IPS DF 4.7 (cell line): Measurements from ENCODE around the gene HCK.
"Not testable (repeated sequence)": the region's sequence is repeated elsewhere in the genome, so short reads cannot be mapped to it uniquely, and the experiment has no call there.

Source experiments
- DNase-seq: peaks from one replicate; pipeline ENCODE4 v3.0.0-alpha.2; 2013; ENCODE audit warnings: low spot score; ENCODE audit errors: extremely low read depth

The HCK gene

DNA sequence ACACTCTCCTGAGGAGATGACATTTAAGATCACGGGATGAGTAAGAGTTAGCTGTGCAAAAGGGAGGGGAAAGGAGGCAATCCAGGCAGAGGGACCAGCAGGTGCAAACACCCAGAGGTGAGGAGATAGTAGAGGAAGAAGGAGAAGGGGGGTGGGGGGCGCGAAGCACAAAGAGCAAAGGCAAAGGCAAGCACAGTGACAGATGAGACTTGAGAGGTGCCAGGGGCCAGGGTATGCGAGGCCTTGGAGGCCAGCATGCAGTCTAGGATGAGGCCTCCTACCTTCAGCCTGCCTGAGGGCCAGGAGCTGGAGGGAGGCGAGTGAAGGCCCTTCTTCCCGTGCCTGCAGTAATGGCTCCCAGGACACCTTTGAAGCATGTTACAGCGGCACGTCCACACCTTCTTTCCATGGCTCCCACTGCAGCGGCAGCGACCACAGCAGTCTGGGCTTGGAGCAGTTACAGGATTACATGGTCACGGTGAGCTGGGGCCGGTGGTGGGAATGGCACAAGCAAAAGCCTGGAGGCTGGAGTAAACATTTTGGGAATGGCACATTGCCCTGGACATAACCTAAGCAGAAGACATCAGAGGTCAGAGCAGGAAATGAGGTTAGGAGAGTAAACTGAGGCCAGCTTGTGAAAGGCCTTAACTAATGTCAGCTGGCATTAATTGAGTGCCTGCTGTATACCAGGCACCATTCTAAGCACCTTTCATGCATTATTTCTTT, 23.2 kb upstream of the HCK start:
- no peak for DNase-seq

DNA sequence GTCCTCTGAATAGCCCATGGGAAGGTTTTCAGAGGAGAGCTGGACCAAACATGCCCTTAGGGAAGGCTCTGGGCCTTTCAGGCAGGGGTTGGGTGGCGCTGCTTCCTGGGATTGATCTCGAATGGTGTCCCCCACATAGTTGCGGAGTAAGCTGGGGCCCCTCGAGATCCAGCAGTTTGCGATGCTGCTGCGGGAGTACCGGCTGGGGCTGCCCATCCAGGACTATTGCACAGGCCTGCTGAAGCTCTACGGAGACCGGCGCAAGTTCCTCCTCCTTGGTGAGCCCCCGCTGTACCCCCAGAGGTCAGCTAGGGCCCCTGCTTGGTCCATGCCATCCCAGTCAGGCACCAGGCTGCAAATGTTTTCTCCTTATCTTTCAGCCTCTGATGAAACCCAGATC, 22.5 kb upstream of the HCK start:
- no peak for DNase-seq

DNA sequence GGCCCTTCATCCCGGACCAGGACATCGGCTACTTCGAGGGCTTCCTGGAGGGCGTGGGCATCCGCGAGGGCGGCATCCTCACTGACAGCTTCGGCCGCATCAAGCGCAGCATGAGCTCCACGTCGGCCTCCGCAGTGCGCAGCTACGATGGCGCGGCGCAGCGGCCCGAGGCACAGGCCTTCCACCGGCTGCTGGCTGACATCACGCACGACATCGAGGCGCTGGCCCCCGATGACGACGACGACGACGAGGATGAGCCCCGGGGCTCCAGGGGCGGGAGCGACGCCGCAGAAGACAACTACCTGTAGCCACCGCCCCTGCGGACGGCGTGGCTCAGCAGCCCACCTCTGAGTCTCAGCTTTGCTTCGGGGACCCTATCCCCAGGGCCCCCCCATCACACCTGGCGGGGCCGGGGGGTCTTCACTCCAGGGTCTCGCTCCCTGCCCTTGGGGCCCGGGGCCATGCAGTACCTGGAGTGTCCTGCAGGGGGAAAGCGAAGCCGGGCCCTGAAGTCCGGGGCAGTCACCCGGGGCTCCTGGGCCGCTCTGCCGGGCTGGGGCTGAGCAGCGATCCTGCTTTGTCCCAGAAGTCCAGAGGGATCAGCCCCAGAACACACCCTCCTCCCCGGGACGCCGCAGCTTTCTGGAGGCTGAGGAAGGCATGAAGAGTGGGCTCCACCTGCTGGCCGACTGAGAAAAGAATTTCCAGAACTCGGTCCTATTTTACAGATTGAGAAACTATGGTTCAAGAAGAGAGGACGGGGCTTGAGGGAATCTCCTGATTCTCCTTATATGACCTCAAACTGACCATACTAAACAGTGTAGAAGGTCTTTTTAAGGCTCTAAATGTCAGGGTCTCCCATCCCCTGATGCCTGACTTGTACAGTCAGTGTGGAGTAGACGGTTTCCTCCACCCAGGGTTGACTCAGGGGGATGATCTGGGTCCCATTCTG, 20.8 kb upstream of the HCK start:
- DNase-seq: no peak

DNA sequence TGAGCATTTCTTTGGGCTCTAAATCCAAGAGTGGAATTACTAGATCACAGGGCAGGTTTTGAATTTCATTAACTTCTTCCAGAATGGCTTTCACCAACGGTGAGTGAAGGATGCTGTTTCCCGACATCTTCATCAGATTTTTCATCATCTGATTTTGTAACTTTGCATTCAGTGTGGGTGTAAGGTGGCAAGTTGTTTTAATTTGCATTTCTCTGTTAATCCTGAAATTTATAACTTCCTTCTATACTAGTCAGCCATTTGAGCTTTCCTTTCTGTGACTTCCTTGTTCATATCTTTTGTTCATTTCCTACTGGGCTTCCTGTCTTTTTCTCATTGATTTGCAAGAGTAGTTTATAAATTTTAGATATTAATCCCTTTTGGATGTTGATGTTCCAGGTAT, 18.7 kb upstream of the HCK start:
- DNase-seq: no peak

DNA sequence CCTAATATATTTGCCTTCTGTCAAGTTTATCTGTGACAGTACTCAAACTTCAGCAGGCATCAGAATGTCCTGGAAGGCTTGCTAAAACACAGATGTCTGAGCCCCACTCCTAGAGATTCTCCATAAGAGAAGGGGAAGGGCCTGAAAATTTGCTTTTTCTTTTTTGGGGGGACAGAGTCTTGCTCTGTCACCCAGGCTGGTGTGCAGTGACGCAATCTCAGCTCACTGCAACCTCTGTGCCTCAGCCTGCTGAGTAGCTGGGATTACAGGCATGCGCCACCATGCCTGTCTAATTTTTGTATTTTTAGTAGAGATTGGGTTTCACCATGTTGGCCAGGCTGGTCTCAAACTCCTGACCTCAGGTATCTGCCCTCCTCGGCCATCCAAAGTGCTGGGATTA, 18.3 kb upstream of the HCK start:
- not testable (repeated sequence) for DNase-seq

- DNase-seq: no peak
Measured at GRCh38 chr20:32034581-32035425, 17.2 kb upstream of the HCK start.

GRCh38 chr20:32035426-32035779, 16.6 kb upstream of the HCK start:
- no peak for DNase-seq

DNA sequence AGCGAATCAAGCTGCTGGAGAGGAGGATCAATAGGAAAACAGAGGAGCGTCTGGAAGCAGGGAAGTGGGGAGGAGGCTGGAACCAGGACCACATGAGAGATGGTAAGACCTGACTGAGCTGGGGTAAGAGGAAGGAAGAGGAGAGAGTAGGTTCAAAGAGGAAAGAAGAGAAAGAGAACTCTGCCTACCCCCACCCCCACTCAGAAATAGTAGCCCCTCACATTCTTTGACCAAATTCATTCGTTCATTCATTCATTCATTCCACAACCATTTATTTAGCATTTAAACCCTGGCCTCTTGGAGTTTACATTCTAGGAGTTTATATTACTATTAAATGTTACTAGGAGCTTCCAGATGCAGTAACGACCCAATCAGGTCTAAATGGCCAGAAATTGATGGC, 15.8 kb upstream of the HCK start:
- no peak for DNase-seq

GRCh38 chr20:32036716-32037485, 15.1 kb upstream of the HCK start:
- DNase-seq: no peak

GRCh38 chr20:32037929-32038328, 14.1 kb upstream of the HCK start:
- DNase-seq: no peak

GRCh38 chr20:32040142-32040953, 11.7 kb upstream of the HCK start:
- no peak for DNase-seq

DNA sequence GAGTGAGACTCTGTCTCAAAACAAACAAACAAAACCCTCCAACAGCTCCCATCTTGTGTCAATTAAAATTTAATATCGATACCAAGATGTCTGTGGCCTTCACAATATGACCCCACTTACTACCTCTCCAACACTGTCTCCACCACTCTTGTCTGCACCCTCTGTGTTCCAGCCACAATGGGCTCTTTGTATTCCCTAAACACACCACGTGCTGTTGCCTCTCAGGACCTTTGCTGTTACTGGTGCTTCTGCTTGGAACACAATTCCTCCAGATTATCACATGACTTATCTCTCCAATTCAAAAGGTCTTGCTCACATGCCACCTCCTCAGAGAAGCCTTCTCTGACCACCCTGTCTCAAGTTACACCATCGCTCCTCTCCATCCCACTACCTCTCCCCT, 6.0 kb upstream of the HCK start:
- DNase-seq: no peak

- DNase-seq: no peak
Measured at GRCh38 chr20:32050324-32050841, 1.7 kb upstream of the HCK start.

GRCh38 chr20:32050851-32051556, 1.0 kb upstream of the HCK start:
- no peak for DNase-seq

DNA sequence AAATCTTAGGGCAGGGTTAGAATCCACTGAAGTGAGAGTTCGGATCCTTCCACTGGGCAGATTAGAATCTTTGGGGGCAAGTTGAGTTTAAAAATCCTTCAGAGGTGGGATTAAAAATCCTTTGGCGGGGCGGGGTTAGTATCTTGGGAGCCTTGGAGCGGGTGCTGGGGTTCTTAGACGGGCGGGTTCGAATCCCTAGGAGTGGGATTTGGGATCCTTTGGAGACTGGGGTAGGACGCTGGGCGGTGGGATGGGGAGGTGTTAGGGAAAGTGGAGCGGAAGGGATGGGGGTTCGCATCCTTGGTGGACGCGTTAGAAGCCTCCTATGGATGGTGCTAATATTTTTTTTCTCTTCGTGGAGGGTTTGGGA, 337 bp upstream of the HCK start:
- no peak for DNase-seq

DNA sequence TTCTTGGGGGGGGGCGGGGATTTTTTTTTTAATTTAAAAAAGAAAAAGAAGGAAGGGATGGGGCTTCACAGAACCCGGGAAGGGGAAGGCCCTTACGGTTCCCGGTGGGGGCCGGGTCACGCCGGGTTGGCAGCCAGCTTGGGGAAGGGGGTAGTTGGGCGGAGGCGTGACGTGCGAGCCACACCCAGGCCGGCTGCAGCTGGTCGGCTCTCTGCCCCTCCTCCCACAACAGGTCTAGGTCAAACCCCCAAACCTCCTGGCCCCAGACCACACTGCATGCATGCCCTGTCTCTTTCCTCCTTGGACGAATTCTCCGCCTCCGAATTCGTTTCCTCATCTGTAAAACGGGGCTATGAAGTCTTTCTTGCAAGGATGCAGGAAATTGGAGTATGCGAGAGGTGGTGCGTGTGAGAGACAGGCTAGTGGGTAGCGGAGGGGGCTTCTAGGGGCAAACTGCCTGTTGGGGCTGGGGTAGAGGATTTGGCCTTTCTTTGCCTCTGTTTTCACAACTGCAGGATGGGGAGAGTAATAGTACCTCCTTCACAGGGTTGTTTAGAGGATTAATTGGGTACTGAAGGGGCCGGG, 828 bp downstream of the HCK start:
- DNase-seq: no peak

DNA sequence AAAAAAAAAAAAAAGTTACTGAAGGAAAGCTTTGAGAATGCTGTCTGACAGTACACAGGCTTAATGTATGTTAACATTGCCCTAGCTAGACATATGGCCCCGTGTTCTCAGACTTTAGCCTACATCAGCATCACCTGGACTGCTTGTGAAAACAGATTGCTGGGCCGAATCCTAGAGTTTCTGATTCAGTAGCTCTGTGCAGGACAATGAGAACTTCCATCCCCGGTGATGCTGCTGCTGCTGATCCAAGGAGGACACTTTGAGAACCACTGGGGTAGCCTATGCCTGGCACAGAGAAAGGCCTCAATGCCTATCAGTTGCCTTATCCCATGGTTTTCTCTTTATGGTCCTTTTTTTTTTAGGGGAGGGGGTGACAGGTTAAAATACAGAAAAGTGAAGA, 1.6 kb downstream of the HCK start:
- DNase-seq: no peak

GRCh38 chr20:32056708-32057483, 4.9 kb downstream of the HCK start:
- no peak for DNase-seq
